ENCODE data around the gene TBC1D22A.

Gene TBC1D22A

GRCh38 chr22:46860562-46860961, 98.1 kb downstream of the TBC1D22A start:
- no peak for DNase-seq (ENCODE audit: low spot score)

GRCh38 chr22:46861468-46862367, 99.3 kb downstream of the TBC1D22A start:
- DNase-seq (ENCODE audit: low spot score), result no peak

- DNase-seq (ENCODE audit: low spot score), result no peak
Measured at GRCh38 chr22:46862418-46863324, 100.2 kb downstream of the TBC1D22A start.

DNA sequence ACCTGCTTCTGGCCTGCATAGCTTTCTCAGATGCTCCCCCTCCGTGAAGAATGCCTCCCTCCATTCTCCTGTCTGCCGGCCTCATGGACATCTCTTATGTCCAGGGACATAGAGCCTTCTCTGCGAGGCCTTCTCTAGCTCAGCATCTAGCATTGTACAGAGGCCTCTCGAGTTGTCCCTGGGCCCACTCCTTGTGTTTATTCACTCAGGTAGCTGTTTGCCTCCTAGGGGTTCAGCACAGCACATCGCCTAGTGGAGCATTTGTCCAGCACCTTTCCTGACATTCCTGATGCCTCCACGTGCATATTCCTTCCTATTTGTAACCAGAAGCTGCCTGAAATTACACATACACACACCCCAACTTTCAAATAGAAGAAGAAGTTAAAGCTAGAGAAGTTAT, 101.3 kb downstream of the TBC1D22A start:
- no peak for DNase-seq (ENCODE audit: low spot score)

- DNase-seq (ENCODE audit: low spot score), result no peak
Measured at GRCh38 chr22:46864314-46865051, 102.0 kb downstream of the TBC1D22A start.

DNA sequence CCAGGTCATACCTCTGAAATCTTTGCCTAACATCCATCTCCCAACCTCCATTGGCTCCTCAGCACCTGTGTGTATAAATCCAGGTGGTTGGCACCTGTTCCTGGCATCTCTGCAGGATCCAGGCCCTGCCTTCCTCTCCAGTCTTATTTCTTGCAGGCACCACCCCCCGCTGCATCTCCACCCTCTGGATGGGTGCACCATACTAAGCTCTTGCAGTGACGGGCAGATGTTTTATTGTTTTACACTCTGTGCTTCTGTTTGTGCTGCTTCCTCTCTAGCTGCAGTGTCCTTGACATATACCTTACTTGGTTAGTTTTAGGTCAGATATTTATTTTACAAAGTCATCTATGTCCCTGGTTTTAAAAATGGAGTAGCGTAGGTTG, 102.6 kb downstream of the TBC1D22A start:
- DNase-seq (ENCODE audit: low spot score), result no peak

DNA sequence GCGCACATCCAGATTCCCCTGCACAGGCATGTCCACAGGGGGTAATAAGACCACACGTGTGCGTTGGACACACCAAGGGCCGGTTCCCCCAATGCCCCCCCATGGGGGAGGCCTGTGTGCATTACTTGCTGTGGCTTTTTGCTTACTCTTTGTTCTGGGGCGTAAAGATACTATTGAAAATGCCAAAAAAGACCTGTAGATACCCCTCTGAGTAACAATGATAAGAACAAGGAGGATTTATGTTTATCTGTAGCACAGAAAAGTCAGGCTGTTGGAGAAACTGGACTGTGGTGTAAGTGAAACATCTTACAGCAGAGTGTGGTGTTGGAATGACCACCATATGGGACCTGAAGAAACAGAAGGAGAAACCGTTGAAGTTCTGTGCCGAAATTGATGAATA, 103.2 kb downstream of the TBC1D22A start:
- DNase-seq (ENCODE audit: low spot score), result no peak

DNA sequence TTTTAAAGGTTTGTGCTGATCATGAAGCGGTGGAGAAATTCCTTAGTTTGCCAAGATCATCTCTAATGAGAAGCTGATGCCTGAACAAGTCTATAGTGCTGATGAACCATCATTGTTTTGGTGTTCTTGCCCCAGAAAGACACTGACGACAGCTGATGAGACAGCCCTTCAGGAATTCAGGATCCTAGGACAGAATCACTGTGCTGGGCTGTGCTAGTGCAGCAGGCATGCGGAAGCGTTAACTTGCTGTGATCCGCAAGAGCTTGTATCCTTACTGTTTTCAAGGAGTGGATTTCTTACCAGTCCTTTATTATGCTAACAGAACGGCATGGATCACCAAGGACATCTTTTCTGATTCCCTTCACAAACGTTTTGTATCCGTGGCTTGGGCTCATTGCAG, 104.1 kb downstream of the TBC1D22A start:
- DNase-seq (ENCODE audit: low spot score), result no peak

DNA sequence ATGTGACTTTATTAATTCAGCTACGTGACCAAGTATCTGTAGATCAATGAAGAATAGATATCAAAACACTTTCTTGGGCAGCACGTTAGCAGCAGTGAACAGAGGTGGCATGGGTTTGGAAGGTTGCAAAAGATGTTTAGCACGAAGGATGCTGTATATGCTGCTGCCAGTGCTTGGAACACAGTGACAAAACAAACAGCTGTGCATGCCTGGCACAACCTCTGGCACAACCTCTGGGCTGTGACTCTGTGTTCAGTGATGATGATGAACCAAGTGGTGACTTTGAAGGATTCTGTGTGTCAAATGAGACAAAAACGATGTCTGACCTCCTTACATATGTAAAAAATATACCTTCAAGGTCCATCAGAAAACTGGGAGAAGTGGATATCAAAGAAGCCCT, 104.7 kb downstream of the TBC1D22A start:
- DNase-seq (ENCODE audit: low spot score), result no peak

- no peak for DNase-seq (ENCODE audit: low spot score)
Measured at GRCh38 chr22:46869329-46869728, 106.9 kb downstream of the TBC1D22A start.

DNA sequence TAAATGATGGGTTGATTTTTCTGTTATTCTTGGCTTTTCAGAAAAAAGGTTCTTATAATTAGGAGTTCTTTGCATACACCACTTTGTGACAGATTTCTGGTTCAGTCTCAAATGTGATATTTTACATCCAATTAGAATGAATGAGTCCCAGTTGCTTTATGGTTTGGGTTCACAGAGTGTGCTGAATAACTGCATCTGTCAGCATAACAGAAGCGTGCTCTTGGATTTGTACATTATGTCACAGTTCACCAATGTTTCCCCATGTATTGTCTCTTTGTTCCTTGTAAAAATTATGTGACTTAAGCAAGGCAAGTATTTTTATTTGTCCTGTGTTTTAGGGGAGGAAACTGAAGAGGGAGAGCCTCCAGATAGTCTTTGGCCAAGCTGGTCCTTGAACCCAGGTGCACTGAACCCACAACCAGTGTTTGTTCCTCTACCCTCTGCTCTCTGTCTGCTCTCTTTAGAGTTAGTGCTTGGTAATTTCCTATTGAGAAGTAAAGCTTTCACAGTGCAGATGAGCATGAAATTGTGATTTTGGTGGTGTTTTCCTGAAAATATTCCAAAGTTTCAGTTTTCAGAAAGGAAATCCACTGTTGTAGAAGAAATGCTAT, 107.5 kb downstream of the TBC1D22A start:
- DNase-seq (ENCODE audit: low spot score), result no peak

GRCh38 chr22:46871826-46872225, 109.4 kb downstream of the TBC1D22A start:
- DNase-seq (ENCODE audit: low spot score), result no peak

GRCh38 chr22:46875089-46875488, 112.6 kb downstream of the TBC1D22A start:
- no peak for DNase-seq (ENCODE audit: low spot score)

- no peak for DNase-seq (ENCODE audit: low spot score)
Measured at GRCh38 chr22:46876357-46876934, 114.0 kb downstream of the TBC1D22A start.

GRCh38 chr22:46878191-46878948, 115.9 kb downstream of the TBC1D22A start:
- DNase-seq (ENCODE audit: low spot score), result no peak

- DNase-seq (ENCODE audit: low spot score), result no peak
Measured at GRCh38 chr22:46879083-46879482, 116.6 kb downstream of the TBC1D22A start.

- no peak for DNase-seq (ENCODE audit: low spot score)
Measured at GRCh38 chr22:46881373-46882118, 119.1 kb downstream of the TBC1D22A start.

GRCh38 chr22:46883092-46883910, 120.9 kb downstream of the TBC1D22A start:
- DNase-seq (ENCODE audit: low spot score), result no peak

DNA sequence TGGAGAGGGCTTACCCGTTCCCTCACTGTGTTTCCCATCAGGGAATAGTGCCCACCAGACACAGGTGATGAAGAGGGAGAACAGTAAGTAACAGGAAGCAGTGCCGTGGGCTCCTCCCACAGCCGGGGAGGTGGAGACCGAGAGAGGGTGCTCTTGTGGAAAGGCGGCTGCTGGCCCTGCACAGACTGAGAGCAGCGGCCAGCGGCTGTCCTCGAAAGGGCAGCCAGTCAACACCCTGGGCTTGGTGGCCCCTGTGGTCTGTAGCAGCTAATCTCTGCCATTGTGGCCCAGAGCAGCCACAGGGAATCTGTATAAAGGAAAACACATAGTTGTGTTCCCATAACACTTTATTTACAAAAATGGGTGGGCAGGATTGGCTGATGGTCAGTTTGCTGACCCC, 121.9 kb downstream of the TBC1D22A start:
- no peak for DNase-seq (ENCODE audit: low spot score)
